Erythroblast (primary cell): ENCODE data around the gene MEF2B.
"Not testable (repeated sequence)": the region's sequence is repeated elsewhere in the genome, so short reads cannot be mapped to it uniquely, and the experiment has no call there.

Experiments
- DNase-seq, 2 experiments: peaks; one replicate each; lab custom pipeline; 2025; lab: John Stamatoyannopoulos, UW
- GATA1 ChIP-seq: IDR thresholded peaks from 2 replicates; pipeline ENCODE4 v1.6.1; 2011; ENCODE audit warnings: low read depth, mild to moderate bottlenecking, control low read depth, low read length, moderate library complexity
- POLR2A ChIP-seq: IDR thresholded peaks from 2 replicates; pipeline ENCODE4 v1.6.1; 2011; ENCODE audit warnings: mild to moderate bottlenecking, low read length

Gene MEF2B

DNA sequence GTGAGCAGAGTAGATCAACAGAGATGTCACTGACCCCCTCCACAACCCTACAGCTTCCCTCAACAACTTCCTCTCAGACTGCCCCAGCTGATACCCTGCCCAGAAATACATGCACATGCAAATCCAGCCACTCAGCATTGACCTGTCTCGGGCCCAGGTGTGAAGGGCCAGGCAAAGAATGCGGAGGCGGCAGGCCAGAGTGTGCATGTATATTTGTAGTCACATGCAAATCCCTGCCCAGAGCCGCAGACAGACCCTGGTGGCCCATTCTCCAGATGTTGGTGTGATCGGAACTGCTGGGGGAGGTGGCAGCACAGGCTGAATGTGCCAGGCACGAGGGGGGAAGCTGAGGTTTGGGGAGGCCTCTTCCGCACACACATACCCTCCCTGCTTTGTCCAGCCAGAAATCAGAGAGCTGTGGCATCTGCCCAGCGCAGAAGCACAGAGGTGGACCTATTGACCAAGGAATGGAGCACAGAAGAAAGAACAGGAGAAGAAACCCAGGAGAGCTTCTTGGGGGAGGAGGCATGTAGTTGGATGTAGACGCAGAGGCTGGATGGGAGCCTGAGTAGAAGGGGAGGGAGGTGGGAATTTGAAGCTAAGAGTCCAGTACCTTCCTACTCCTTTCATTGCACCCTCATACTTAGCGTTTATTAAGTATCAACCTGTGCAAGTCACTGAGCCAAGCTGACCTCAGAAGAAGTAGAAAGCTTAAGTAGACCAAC, 14.4 kb downstream of the MEF2B start:
- TF ChIP-seq GATA1: no peak
- TF ChIP-seq POLR2A: no peak
- DNase-seq: no peak

- no peak for DNase-seq
- TF ChIP-seq POLR2A: no peak
- TF ChIP-seq GATA1: no peak
Measured at GRCh38 chr19:19154768-19155494, 15.1 kb downstream of the MEF2B start.

DNA sequence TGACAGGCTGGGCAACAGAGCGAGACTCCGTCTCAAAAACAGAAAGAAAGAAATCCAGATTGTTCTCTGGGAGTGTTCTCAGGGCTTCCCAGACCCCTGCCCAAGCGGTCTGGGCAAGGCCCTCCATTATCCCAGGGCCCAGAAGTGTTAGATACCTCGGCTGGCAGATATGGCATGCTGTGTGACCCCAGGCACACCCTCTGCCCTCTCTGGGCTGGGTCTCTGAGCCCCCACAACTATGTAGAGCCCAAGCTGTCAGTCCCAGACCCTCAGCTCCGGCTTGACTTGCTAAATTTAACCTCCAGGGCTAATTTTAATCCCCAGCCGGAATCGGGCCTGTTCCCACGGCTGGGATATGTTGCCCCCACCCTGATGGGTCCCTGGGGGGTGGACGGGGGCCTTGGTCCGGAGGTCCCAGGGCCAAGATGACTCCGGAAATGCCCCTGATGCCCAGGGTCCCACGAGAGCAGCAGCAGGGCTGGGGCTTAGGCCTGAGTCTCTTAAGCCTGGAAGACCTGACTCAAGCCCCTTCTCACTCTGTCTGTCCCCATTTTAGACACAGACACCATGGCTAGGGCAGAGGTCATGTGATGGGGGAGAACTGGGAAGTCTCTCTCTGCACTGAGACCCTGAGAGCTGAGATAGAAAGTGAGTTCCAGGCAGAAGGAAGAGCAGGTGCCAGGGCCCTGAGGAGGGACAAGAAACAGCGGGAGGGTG, 17.2 kb downstream of the MEF2B start:
- DNase-seq: no peak
- TF ChIP-seq GATA1 (no peak), POLR2A (no peak)

GRCh38 chr19:19151418-19151817, 18.6 kb downstream of the MEF2B start:
- no peak for DNase-seq
- no peak for TF ChIP-seq GATA1
- no peak for TF ChIP-seq POLR2A

DNA sequence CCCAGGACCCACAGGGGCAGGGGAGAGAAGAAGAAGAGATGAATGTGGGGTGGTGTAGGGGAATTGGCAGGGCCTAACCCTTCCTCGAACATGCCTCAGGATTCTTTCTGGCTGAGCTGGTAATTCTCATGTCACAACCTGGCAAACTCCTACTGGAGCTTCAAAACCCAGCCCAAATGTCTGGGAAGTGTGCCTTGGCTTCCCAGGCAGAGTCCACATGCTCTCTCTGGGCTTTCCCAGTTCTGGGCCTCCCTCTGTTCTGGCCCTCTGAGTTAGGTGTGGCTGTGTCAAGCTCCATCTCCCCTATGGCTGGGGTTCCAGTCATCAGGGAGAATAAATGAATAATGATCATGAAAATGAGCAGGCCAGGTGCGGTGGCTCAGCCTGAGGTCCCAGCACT, 20.6 kb downstream of the MEF2B start:
- TF ChIP-seq POLR2A: no peak
- no peak for TF ChIP-seq GATA1
- DNase-seq: no peak

DNA sequence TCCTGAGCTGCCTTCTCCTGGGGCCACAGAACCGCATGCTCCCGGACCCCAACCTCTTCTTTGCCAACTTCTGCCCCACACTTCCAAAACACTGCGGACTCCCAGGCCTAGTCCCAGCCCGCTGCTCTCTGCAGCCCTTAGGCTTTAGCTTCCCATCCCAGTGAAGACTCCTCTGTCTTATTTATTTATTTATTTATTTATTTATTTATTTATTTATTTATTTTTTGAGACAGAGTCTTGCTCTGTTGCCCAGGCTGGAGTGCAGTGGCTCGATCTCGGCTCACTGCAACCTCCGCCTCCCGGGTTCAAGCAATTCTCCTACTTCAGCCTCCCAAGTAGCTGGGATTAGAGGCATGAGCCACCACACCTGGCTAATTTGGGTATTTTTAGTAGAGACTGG, 21.6 kb downstream of the MEF2B start:
- DNase-seq: not testable (repeated sequence)

DNA sequence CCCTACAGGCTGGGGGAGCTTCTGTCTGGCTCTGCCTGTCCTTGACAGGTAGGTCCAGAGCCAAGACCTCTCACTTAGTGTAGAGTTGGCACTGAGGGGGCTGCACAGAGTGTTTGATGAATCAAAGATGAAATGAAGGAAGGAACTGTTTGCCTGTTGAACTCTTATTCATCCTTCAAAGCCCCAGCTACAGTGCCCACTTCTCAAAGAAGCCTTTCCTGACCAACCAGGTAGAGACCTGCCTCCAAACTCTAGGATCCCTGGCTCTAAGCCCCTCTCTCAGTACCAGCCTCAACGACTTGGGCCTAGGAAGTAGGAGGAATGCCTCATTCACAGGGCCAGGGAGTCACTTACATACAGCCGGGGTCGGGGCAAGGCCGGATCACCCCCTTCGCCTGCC, 22.7 kb downstream of the MEF2B start:
- DNase-seq: no peak
- TF ChIP-seq POLR2A (no peak), GATA1 (no peak)

DNA sequence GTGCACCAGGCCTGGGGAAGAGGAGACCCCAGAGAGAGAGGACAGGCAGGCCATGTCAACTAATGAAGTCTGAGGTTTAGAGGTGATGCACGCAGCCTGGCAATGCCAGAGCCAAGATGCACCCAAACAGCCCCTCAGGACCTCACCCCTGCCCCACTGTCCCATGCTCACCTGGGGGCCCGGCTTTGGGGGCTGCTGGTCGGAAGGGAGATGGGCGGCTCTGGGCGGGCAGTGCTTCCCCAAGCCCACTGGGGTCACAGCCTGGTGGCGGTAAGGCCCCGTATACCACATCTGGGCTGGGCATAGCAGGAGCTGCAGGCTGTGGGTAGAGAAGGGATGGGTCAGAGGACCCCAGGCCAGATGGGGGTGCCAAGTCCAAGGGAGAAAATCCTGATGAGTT, 23.2 kb downstream of the MEF2B start:
- DNase-seq: no peak
- TF ChIP-seq GATA1: no peak
- TF ChIP-seq POLR2A: no peak

DNA sequence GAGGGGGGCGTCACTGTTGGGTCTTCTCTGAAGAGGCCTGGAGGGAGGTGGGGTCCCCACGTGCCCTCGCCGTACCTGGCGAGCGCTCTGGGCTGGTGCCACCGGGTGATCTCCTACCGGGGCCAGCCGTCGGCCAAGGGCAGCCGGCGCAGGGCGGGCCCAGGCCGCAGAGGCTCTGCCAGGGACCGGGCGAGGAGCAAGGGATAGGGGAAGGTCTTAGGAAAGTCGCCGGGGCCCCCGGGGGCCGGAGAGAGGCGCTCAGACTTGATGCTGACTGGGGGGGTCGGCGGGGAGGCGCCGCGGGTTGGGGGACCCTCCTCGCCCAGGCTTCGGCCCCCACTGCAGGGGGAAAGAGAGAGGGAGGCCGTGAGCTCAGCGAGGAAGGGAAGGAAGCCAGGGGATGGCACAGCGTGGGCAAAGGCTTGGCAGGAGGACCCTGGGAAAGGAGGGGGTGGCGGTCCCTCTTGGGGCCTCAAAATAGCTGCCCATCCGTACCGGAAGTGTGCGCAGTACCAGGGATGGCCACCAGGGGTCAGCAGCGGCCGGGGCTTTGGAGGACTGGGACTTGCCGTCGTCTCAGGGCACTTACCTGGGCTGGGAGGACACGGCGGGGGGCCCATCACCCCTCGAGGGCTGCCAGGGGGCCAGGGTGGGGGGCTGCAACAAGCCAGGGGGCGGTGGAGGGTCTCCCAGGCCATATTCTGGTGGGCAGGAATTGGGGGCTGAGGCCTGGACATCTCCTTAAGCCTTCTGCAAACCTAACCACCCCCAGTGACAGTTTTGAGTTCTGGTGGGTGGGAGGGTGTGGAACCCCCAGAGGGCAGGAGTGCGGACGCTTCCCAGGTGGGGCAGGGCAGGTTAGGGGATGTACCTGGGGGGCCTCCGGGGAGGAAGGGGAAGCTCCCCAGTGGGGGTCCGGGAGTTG, 24.1 kb downstream of the MEF2B start:
- peak; percentile 72 to 89 for DNase-seq
- TF ChIP-seq GATA1 (no peak), POLR2A (no peak)

DNA sequence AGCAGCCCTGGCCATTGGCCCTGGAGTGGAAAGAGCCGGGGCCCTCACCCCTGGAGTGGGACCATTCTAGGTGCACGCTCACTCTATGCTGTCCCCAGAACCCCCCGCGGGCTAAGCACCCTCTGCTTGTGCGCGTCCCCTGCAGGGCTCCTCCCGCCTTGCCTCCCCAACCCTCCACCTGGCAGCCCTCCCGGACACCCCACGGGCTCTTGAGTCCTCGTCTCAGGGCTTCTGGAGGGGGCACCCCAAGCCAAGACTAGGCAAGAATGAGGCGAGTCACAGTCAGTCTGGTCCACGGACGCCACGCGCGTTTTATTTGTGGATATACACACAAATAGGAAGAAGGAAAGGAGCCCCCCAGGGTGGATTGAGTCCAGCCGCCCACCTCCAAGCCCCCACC, 24.8 kb downstream of the MEF2B start:
- no peak for DNase-seq
- TF ChIP-seq GATA1 (no peak), POLR2A (no peak)

- DNase-seq: no peak
- TF ChIP-seq GATA1 (no peak), POLR2A (no peak)
Measured at GRCh38 chr19:19142347-19142746, 27.7 kb downstream of the MEF2B start.

GRCh38 chr19:19140476-19140875, 29.6 kb downstream of the MEF2B start:
- TF ChIP-seq POLR2A: no peak
- no peak for TF ChIP-seq GATA1
- no peak for DNase-seq

DNA sequence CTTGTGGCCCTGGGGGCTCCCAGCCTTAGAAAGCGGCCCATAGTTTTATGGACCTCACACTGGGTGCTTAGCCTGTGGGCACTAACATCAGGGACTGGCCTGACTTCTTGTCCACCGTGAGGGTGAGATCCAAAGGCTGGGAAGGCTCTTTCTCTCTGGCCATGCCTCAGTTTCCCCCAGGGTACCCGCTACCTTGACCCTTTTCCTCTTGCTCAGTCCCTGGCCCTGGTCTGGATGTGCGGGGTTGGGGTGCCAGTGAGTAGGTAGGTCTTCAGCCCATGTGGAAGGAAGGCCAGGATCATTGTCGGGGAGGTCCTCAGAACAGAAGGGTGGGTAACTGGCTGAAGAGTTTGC, 30.2 kb downstream of the MEF2B start:
- no peak for DNase-seq
- TF ChIP-seq POLR2A (no peak), GATA1 (no peak)
